Posterior cingulate gyrus (tissue), 11 donors: ENCODE data around the gene CDK5RAP2.
"Not testable (repeated sequence)": the region's sequence is repeated elsewhere in the genome, so short reads cannot be mapped to it uniquely, and the experiment has no call there.

Source experiments
- DNase-seq, 10 donors: peaks; one replicate each; pipeline versions ENCODE4 v3.0.0 to v3.0.0-alpha.2; 2020 to 2021; ENCODE audit warnings: mixed read lengths in 3 of 10
- intact Hi-C: fragments of 100-400 bp; cut with DNase I; formaldehyde crosslinking; loops from one replicate; pipeline ENCODE4 v1.15.1; 2023

Gene CDK5RAP2

DNA sequence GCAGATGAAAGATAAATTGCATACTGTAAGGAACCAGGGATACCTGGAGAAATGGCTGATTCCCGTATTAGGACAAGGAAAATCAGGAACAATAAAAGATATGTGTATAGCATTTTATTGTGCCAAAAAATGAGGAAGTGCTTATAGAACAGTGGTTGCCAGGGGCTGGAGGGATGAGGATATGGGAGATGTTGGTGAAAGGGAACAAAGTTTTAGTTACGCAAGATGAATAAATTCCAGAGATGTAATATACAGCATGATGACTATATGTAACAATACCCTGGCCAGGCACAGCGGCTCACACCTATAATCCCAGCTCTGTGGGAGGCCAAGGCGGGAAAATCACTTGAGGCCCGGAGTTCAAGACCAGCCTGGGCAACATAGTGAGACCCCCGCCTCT, 101.8 kb downstream of the CDK5RAP2 start:
- intact Hi-C loops: loop anchor here (5.0 to 10.0 kb wide), 2 partner anchors 513 to 1111 kb away; partner anchors contain the start of gene BRINP1
- no peak for DNase-seq

GRCh38 chr9:120477534-120478001, 102.4 kb downstream of the CDK5RAP2 start:
- peak; percentile 42 to 95 (median 68) for DNase-seq
- intact Hi-C loops: loop anchor here (5.0 to 10.0 kb wide), 2 partner anchors 513 to 1110 kb away; partner anchors contain the start of gene BRINP1

GRCh38 chr9:120475341-120475740, 104.6 kb downstream of the CDK5RAP2 start:
- intact Hi-C loops: loop anchor here (5.0 to 10.0 kb wide), 2 partner anchors 511 to 1108 kb away; partner anchors contain the start of gene BRINP1

DNA sequence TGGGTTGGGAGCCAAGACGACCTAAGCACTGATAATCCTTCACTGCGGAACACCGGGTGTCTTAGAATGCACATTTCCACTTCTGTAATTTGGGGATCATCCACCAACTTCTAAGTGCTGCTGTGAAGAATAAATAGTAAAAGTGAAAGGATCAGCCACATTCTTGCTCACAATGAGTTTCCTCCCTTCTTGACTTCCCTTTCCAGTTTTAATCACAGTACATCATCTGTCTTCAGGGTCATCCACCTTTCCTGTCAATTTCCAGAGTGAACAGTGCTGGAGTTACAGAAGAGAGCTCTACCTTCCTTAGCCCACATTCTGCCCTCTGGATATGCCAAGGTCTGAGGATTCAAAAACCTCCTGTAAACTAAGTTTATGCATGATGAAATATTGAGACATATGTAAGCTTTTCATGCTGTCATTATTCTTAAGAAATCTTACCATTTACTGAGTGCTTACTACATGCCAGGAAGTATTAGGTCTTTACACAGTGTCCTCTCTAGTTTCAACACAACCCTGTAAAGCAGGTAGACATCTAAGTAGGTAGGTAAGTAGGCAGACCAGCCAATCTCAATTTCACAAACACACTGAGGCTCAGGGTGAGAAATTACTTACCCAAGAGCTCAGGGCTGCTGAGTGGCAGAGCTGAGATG, 105.2 kb downstream of the CDK5RAP2 start:
- intact Hi-C loops: loop anchor here (5.0 to 10.0 kb wide), 2 partner anchors 510 to 1107 kb away; partner anchors contain the start of gene BRINP1
- DNase-seq: no peak

More at GRCh38 chr9:120475341-120475740, 104.6 kb downstream of the CDK5RAP2 start:
- no peak for DNase-seq

- intact Hi-C loops: loop anchor here (10.0 kb wide), 1 partner anchor 509 kb away; no protein-coding TSS in a partner anchor
- no peak for DNase-seq
Measured at GRCh38 chr9:120473608-120474007, 106.4 kb downstream of the CDK5RAP2 start.

- no peak for DNase-seq
- intact Hi-C loops: no loop called here
Measured at GRCh38 chr9:120465685-120466407, 114.1 kb downstream of the CDK5RAP2 start.

DNA sequence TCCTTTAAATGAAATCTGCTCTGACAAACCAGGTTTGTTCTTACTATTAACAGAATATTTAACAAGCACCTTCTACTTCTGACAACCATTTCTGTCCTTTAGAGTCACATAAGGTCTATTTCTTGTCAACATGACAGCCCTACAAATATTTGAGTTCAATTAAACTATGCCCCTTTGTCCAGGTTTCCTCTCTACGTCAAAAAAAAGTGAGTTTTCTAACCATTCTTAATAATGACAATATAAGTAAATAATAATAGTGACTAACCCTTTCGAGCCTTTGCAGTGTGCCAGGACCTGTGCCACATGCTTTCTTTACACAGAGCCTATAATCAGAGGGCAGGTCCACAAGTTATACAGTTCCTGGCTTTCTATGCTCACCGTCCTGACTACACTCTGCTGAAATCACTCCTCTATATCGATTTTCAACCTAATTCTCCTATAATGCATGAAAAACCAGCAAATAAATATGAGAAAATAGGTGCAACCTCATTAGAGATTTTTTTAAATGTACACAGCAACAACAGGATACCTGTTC, 115.0 kb downstream of the CDK5RAP2 start:
- intact Hi-C loops: no loop called here
- DNase-seq: no peak

- intact Hi-C loops: no loop called here
- no peak for DNase-seq
Measured at GRCh38 chr9:120464176-120464886, 115.6 kb downstream of the CDK5RAP2 start.

GRCh38 chr9:120463765-120464164, 116.2 kb downstream of the CDK5RAP2 start:
- DNase-seq: no peak
- intact Hi-C loops: no loop called here

- DNase-seq, intact Hi-C loops: not testable (repeated sequence)
Measured at GRCh38 chr9:120461677-120462076, 118.3 kb downstream of the CDK5RAP2 start.

GRCh38 chr9:120456218-120456617, 123.7 kb downstream of the CDK5RAP2 start:
- intact Hi-C loops: no loop called here
- DNase-seq: no peak

GRCh38 chr9:120454467-120454866, 125.5 kb downstream of the CDK5RAP2 start:
- intact Hi-C loops: no loop called here
- DNase-seq: no peak

- DNase-seq: no peak
- intact Hi-C loops: no loop called here
Measured at GRCh38 chr9:120453792-120454191, 126.2 kb downstream of the CDK5RAP2 start.

- no peak for DNase-seq
- intact Hi-C loops: no loop called here
Measured at GRCh38 chr9:120452631-120453030, 127.3 kb downstream of the CDK5RAP2 start.

DNA sequence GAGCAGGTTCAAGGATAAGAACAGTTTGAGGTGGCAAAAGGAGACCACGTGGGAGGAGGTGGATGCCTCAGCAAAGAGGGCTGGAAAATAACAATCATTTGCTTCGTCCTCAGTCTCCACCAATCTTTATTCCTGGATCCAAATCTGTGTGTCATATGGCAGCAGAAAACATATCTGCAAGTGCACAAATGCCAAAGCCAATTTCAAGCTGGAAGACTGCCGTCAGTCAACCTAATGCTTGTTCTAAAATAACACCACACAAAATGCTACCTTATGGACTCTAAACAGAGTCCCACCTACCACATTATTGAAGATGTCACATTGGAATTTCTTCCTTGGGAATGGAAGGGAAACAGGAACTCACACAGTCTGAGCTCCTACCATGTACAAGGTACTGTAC, 129.1 kb downstream of the CDK5RAP2 start:
- intact Hi-C loops: no loop called here
- no peak for DNase-seq

DNA sequence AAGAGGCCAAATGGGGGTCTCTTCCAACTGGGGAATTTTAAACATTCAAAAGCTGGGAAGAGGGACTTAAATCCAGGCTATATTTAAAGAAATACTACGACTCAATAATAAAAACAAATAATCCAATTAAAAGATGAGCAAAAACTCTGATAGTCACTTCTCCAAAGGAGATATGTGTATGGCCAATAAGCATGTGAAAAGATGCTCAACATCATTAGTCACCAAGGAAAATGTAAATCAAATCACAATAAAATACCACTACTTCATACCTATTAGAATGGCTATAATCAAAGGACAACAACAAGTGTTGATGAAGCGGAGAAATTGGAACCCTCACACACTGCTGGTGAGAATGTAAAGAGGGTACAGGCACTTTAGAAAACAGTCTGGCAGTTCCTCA, 130.4 kb downstream of the CDK5RAP2 start:
- intact Hi-C loops: no loop called here

GRCh38 chr9:120447959-120448500, 131.9 kb downstream of the CDK5RAP2 start:
- no peak for DNase-seq
- intact Hi-C loops: no loop called here

More for the DNA sequence above, 130.4 kb downstream of the CDK5RAP2 start:
- DNase-seq: no peak

- no peak for DNase-seq
- intact Hi-C loops: no loop called here
Measured at GRCh38 chr9:120446671-120447070, 133.3 kb downstream of the CDK5RAP2 start.

GRCh38 chr9:120443976-120444375, 136.0 kb downstream of the CDK5RAP2 start:
- intact Hi-C loops: no loop called here
- peak in 1 of 10 donors; percentile 78 for DNase-seq

GRCh38 chr9:120443489-120443888, 136.5 kb downstream of the CDK5RAP2 start:
- no peak for DNase-seq

More at GRCh38 chr9:120443489-120443888, 136.5 kb downstream of the CDK5RAP2 start:
- intact Hi-C loops: no loop called here
